Endodermal cell (in vitro differentiated cells): ENCODE results near the gene TTLL12. TPM values are rescaled to one million over a fixed set of nuclear protein-coding genes. Genes with fewer than 3 reads are reported as not detected.

Experiments
- DNase-seq: peaks from one replicate; pipeline ENCODE4 v3.0.0-alpha.2; 2017
- H3K27ac ChIP-seq: 2 replicates; pipeline ENCODE4 v1.5.1; 2013; ENCODE audit warnings: mild to moderate bottlenecking, low read depth, low read length, moderate library complexity
- H3K27me3 ChIP-seq: 2 replicates; pipeline ENCODE4 v1.6.1; 2013; ENCODE audit warnings: mild to moderate bottlenecking, low read length, moderate library complexity; ENCODE audit not compliant: insufficient read depth, control insufficient read depth, poor library complexity, severe bottlenecking
- H3K36me3 ChIP-seq: 2 replicates; pipeline ENCODE4 v1.7.0; 2013; ENCODE audit warnings: mild to moderate bottlenecking, low read length, moderate library complexity; ENCODE audit not compliant: control insufficient read depth, insufficient read depth
- H3K4me1 ChIP-seq: one replicate; pipeline ENCODE4 v1.7.0; 2013; ENCODE audit warnings: low read length; ENCODE audit not compliant: control insufficient read depth, insufficient read depth
- H3K4me3 ChIP-seq: 2 replicates; pipeline ENCODE4 v1.5.1; 2013; ENCODE audit warnings: mild to moderate bottlenecking, low read length, moderate library complexity
- H3K9ac ChIP-seq: 2 replicates; pipeline ENCODE4 v1.6.1; 2013; ENCODE audit warnings: mild to moderate bottlenecking, low read length, moderate library complexity; ENCODE audit not compliant: poor library complexity, severe bottlenecking; ENCODE audit errors: extremely low read depth
- H3K9me3 ChIP-seq: 2 replicates; pipeline ENCODE4 v1.6.1; 2013; ENCODE audit warnings: mild to moderate bottlenecking, low read length, moderate library complexity; ENCODE audit not compliant: control insufficient read depth
- H3K27ac Mint-ChIP-seq: 2 replicates; pipeline ENCODE4 v1.8.0; 2020; ENCODE audit warnings: mixed read lengths
- H3K27me3 Mint-ChIP-seq: 2 replicates; pipeline ENCODE4 v1.8.0; 2021; ENCODE audit warnings: mild to moderate bottlenecking, mixed read lengths; ENCODE audit not compliant: insufficient read depth
- H3K36me3 Mint-ChIP-seq: 2 replicates; pipeline ENCODE4 v1.8.0; 2020; ENCODE audit warnings: low read depth, mixed read lengths
- H3K4me1 Mint-ChIP-seq: 2 replicates; pipeline ENCODE4 v1.8.0; 2020; ENCODE audit warnings: mixed read lengths
- H3K4me3 Mint-ChIP-seq: 2 replicates; pipeline ENCODE4 v1.8.0; 2020; ENCODE audit warnings: mild to moderate bottlenecking, moderate library complexity, mixed read lengths
- H3K9me3 Mint-ChIP-seq: 2 replicates; pipeline ENCODE4 v1.8.0; 2020; ENCODE audit warnings: mild to moderate bottlenecking, mixed read lengths
- CTCF ChIP-seq: fragments of 200-600 bp; sonication (generic); conservative IDR thresholded peaks from 2 replicates; pipeline ENCODE4 v1.5.0; 2021; ENCODE audit warnings: antibody characterized with exemption, mild to moderate bottlenecking
- WGBS, 2 experiments: methylation state at CpG; one replicate each; pipeline versions ENCODE4 v1.1.5 to v1.1.7; 2013; ENCODE audit warnings: missing lambda C conversion rate in 2 of 2, mixed read lengths in 1 of 2; ENCODE audit not compliant: insufficient coverage in 1 of 2, insufficient read length in 1 of 2; 5-methylcytosine and 5-hydroxymethylcytosine counted together
- total RNA-seq, 2 donors: library from RNA; stranded (reverse); fragmentation: NEBNext Ultra II Directional in 1 of 2; extraction: Animal tissue kit (Norgen Biotek cat#: 25700) in 1 of 2; gene quantifications; 2 replicates in 1 of 2; 3 replicates in 1 of 2; pipeline ENCODE4 v1.2.1, GENCODE V29; 2021

The TTLL12 gene
- total RNA-seq, 2 donors from 2014 or later: 49.8 to 71.0 TPM

GRCh38 chr22:43155789-43156188 is 31.1 kb downstream of the TTLL12 start:
- peaks cover 10% of the 10 kb centered on the region for H3K27me3 Mint-ChIP-seq
- no peak overlapping the region for H3K4me3 ChIP-seq
- peaks cover 2% of the 10 kb centered on the region for H3K4me1 Mint-ChIP-seq
- no peaks in the 10 kb centered on the region for H3K9me3 ChIP-seq
- WGBS, 2 experiments: 87 to 96% methylated on average over 4 to 5 of the region's 5 CpGs
- peaks cover 4% of the 10 kb centered on the region for H3K4me1 ChIP-seq
- H3K36me3 ChIP-seq: no peaks in the 10 kb centered on the region
- no peak overlapping the region for H3K4me3 Mint-ChIP-seq
- no peaks in the 10 kb centered on the region for H3K9me3 Mint-ChIP-seq
- no peaks in the 10 kb centered on the region for H3K36me3 Mint-ChIP-seq
- no peaks in the 10 kb centered on the region for H3K27me3 ChIP-seq
- no peak overlapping the region for H3K9ac ChIP-seq
- no peak for TF ChIP-seq CTCF
- H3K27ac Mint-ChIP-seq: no peak overlapping the region
- no peak overlapping the region for H3K27ac ChIP-seq
- no peak for DNase-seq

DNA sequence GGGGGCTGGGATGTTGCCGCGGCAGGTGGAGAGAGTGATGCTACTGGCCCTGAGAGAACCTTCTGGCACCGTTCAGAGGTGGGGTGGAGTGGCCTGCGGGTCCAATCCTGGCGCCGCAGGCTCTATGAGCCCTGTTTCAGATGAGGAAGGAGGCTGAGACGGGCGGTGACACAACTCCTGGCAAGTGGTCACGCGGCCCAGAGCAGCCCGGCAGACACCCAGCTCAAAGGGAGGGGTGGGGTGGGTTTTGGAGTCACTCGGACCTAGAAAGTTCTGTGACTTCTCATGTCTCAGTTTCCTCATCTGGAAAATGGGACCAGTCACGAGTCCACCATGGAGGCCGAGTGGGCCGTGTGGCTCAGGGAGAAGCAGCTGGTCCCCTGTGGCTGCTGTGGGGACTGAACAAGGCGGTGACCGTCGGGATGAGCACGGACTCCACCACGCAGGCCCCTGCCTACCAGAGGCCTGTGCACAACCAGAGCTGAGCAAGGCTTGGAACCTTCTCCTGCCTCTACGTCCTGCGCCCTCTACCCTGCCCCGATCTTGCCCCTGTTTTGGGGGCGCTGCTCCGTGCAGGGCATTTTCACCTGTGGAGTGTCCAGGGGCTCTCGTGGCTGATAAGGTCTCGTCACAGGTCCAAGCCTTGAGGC is 31.9 kb downstream of the TTLL12 start:
- no peaks in the 10 kb centered on the region for H3K9me3 Mint-ChIP-seq
- no peak overlapping the region for H3K27ac Mint-ChIP-seq

GRCh38 chr22:43153899-43154298 is 33.0 kb downstream of the TTLL12 start:
- Mint-ChIP-seq H3K4me3 (no peak overlapping the region), H3K27me3 (peaks cover 13% of the 10 kb centered on the region), H3K4me1 (peaks cover 2% of the 10 kb centered on the region), H3K9me3 (no peaks in the 10 kb centered on the region), H3K36me3 (no peaks in the 10 kb centered on the region), H3K27ac (no peak overlapping the region)
- no peaks in the 10 kb centered on the region for H3K36me3 ChIP-seq
- H3K27ac ChIP-seq: no peak overlapping the region
- peaks cover 4% of the 10 kb centered on the region for H3K4me1 ChIP-seq
- no peak for DNase-seq
- TF ChIP-seq CTCF: no peak
- H3K4me3 ChIP-seq: no peak overlapping the region
- no peak overlapping the region for H3K9ac ChIP-seq
- H3K9me3 ChIP-seq: no peaks in the 10 kb centered on the region
- H3K27me3 ChIP-seq: no peaks in the 10 kb centered on the region
- 90 to 94% methylated on average over 6 to 9 of the region's 9 CpGs for WGBS, 2 experiments

More for the DNA sequence above, 31.9 kb downstream of the TTLL12 start:
- peaks cover 2% of the 10 kb centered on the region for H3K4me1 Mint-ChIP-seq
- peaks cover 4% of the 10 kb centered on the region for H3K4me1 ChIP-seq
- 88 to 90% methylated on average over 17 to 27 of the region's 27 CpGs for WGBS, 2 experiments
- H3K36me3 Mint-ChIP-seq: no peaks in the 10 kb centered on the region
- no peak overlapping the region for H3K4me3 ChIP-seq
- no peak overlapping the region for H3K9ac ChIP-seq
- H3K27me3 ChIP-seq: no peaks in the 10 kb centered on the region
- no peak overlapping the region for H3K27ac ChIP-seq
- no peaks in the 10 kb centered on the region for H3K36me3 ChIP-seq
- H3K27me3 Mint-ChIP-seq: peaks cover 13% of the 10 kb centered on the region
- no peak for DNase-seq
- no peak overlapping the region for H3K4me3 Mint-ChIP-seq
- no peak for TF ChIP-seq CTCF
- H3K9me3 ChIP-seq: no peaks in the 10 kb centered on the region
